Measurements from ENCODE around the gene MAPK8IP2. TPM values are rescaled to one million over a fixed set of nuclear protein-coding genes. Genes with fewer than 3 reads are reported as not detected.

The MAPK8IP2 gene
- total RNA-seq, 4 donors from 2014 or later = 3.0 to 6.1 (median 4.8) TPM

DNA sequence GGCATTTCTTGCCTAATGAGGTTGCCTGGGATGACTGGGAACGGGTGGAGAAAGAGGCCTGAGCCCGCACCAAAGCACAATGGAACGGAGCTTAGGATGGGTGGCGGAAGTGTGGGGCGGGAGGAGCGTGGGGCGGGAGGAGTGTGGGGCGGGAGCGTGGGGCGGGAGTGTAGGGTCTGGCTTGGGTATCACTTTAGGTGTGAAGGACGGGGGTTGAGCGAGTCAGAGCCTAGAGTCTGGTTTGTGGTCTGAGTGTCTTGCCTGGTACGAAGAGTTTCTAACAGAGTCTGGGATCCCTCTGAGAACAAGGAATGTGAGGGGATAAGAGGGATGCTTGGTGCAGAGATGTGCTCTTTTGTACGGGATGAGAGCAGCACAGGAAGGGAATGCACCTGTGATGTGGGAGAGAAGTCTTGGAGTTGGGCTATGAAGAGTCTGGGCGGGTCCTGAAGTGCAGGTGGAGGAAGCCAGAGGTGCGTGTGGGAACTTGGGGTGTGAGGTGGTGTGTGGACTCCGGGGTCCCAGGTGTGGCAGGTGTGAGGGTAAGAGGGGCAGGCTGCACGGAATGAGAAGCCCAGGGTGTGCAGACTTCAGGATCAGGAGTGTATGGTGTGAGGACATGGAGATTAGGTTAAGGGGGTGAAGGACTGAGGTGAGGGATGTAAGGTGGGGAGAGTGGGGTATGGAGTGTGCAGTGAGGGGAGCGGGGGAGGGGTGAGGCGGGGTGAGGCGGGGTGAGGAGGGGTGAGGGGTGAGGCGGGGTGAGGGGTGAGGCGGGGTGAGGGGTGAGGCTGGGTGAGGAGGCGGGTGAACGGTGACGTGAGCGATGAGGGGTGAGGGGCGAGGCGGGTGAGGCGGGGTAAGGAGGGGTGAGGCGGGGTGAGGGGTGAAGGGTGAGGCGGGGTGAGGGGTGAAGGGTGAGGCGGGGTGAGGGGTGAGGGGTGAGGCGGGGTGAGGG is 38.9 kb upstream of the MAPK8IP2 start:
- no peak overlapping the region for H3K4me3 ChIP-seq
- WGBS, 2 donors = 63 to 71% methylated on average over 23 to 26 of the region's 34 CpGs
- no peak overlapping the region for H3K27ac ChIP-seq
- no peak for DNase-seq (ENCODE audit: low spot score in 2 of 2)
- no peaks in the 10 kb centered on the region for H3K27me3 ChIP-seq
- no peaks in the 10 kb centered on the region for H3K36me3 ChIP-seq
- H3K9me3 ChIP-seq = no peaks in the 10 kb centered on the region
- H3K4me1 ChIP-seq = peaks cover 0 to 16% (median 6%) of the 10 kb centered on the region in 4 donors
- TF ChIP-seq POLR2A (IDR thresholded peaks at IDR 0.05) (no peak), EP300 (IDR thresholded peaks at IDR 0.05) (no peak), CTCF (IDR thresholded peaks at IDR 0.05) (no peak)

GRCh38 chr22:50562523-50563412 is 37.8 kb upstream of the MAPK8IP2 start, which contains the start of gene SYCE3:
TSS of gene SYCE3 (minus strand) at chr22:50562919. CDS start at chr22:50556405, 6,514 bp downstream.
- WGBS, 2 donors = 5 to 8% methylated on average over 31 to 57 of the region's 61 CpGs
- TF ChIP-seq POLR2A (IDR thresholded peaks at IDR 0.05) (peak; percentile 22 to 54), CTCF (IDR thresholded peaks at IDR 0.05) (peak; percentile 95 to 99 (median 97)), EP300 (IDR thresholded peaks at IDR 0.05) (peak; percentile 72 to 77)

DNA sequence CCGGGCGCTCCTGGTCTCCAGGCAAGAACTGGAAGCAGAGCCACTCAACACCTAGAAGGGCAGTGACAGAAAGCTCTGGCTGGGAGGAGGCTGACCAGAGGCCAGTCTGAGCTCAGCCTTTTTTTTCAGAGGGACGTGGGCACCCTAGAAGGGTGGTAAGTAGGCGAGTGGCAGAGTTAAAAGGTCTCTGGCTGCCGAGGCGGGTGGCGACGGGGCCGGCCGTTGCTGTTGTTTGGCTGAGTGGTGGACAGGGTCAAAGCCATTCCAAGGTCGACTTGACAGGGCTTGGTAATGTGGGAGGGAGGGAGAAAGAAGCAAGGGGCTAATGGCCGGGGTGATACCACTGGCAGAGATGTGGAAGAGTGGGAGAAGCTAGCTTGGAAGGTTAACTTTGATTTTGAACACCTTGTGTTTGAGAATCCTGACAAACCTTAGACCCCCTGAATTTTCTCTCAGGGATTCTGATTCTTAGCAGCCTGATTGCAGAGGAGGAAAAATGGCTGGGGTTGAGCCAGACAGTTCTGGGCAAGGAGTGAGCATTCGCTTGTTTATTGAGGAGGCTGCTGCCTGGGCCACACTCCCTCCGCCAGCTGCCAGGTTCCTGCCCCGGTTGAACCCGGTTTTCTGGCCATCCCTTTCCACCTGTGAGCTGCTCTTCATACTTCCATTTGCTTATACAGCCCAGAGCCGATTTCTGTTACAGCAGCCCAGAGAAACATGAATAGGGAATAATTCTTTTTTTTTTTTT is 37.0 kb upstream of the MAPK8IP2 start:
- Histone ChIP-seq H3K36me3 (peaks cover 0 to 9% (median 0%) of the 10 kb centered on the region in 3 donors), H3K9me3 (no peaks in the 10 kb centered on the region), H3K4me3 (peak overlapping the region; percentile 32 to 67 (median 44)), H3K27me3 (no peaks in the 10 kb centered on the region), H3K4me1 (peaks cover 0 to 16% (median 6%) of the 10 kb centered on the region in 4 donors), H3K27ac (peak overlapping the region in 3 of 4 donors; percentile 15 to 78 (median 74))
- WGBS, 2 donors = 19 to 21% methylated on average over 17 of the region's 17 CpGs
- no peak for TF ChIP-seq CTCF (IDR thresholded peaks at IDR 0.05)
- TF ChIP-seq EP300 (IDR thresholded peaks at IDR 0.05) = no peak
- TF ChIP-seq POLR2A (IDR thresholded peaks at IDR 0.05) = no peak
- DNase-seq (ENCODE audit: low spot score in 2 of 2) = no peak

More at GRCh38 chr22:50562523-50563412, 37.8 kb upstream of the MAPK8IP2 start, which contains the start of gene SYCE3:
- Histone ChIP-seq H3K27me3 (no peaks in the 10 kb centered on the region), H3K36me3 (peaks cover 0 to under 1% (median 0%) of the 10 kb centered on the region in 3 donors), H3K4me3 (peak within 1 kb of the TSS; percentile 32 to 67 (median 44)), H3K27ac (peak within 1 kb of the TSS in 3 of 4 donors; percentile 15 to 78 (median 74)), H3K9me3 (no peaks in the 10 kb centered on the region), H3K4me1 (peaks cover 0 to 16% (median 6%) of the 10 kb centered on the region in 4 donors)
- peak; percentile 93 to 96 for DNase-seq (ENCODE audit: low spot score in 2 of 2)

- Histone ChIP-seq H3K27me3 (no peaks in the 10 kb centered on the region), H3K9me3 (no peaks in the 10 kb centered on the region), H3K4me1 (peaks cover 0 to 16% (median 6%) of the 10 kb centered on the region in 4 donors), H3K27ac (peak overlapping the region in 1 of 4 donors; percentile 74), H3K4me3 (no peak overlapping the region), H3K36me3 (peaks cover 0 to 16% (median 0%) of the 10 kb centered on the region in 3 donors)
- no peak for DNase-seq (ENCODE audit: low spot score in 2 of 2)
- 83 to 93% methylated on average over 11 of the region's 11 CpGs for WGBS, 2 donors
- TF ChIP-seq POLR2A (IDR thresholded peaks at IDR 0.05) = no peak
- no peak for TF ChIP-seq EP300 (IDR thresholded peaks at IDR 0.05)
- TF ChIP-seq CTCF (IDR thresholded peaks at IDR 0.05) = no peak
Observed at GRCh38 chr22:50564289-50564688, 36.3 kb upstream of the MAPK8IP2 start.
